K562 (cell line): ENCODE data around the gene RAB39B. TPM values are rescaled to one million over a fixed set of nuclear protein-coding genes. Genes with fewer than 3 reads are reported as not detected.
A peak's percentile ranks its signal among the peaks of the same experiment; 100 is the strongest.

Experiments used
- ATAC-seq: fragments of 200-7000 bp; cut with Tn5 transposase; 3 replicates; pipeline ENCODE4 v1.9.1; 2020; ENCODE audit warnings: moderate library complexity
- BruUV-seq: library from RNA; stranded (reverse); fragments of 400-500 nt; replicated peaks from 2 replicates; lab custom pipeline; 2021; lab: Mats Ljungman, UMichigan
- CTCF ChIA-PET: fragments of 300-600 bp; formaldehyde crosslinking; extraction: SDS; loops from one replicate; lab custom pipeline; 2021; ENCODE audit warnings: low intra/inter-chr PET ratio; lab: Yijun Ruan, JAX
- POLR2A ChIA-PET: fragments of 300-600, 350-650 bp; sonication (Branson Sonifier 250); formaldehyde crosslinking; extraction: SDS; loops from one replicate; lab custom pipeline; 2021; ENCODE audit warnings: antibody characterized with exemption, inconsistent platforms; lab: Yijun Ruan, JAX
- DNase-seq, 4 experiments: peaks; one replicate each; pipeline versions ENCODE4 v3.0.0 to v3.0.0-alpha.2; 2011 to 2018; ENCODE audit warnings: low spot score in 3 of 4, mixed read lengths in 3 of 4; ENCODE audit errors: extremely low read depth in 1 of 4
- FAIRE-seq: peaks from 2 replicates; lab custom pipeline; 2011; peaks lifted over from hg19 to GRCh38; lab: Jason Lieb, UNC
- H2AFZ ChIP-seq: 2 replicates; pipeline ENCODE4 v1.6.0; 2011; ENCODE audit warnings: low read depth, low read length, control low read depth, inconsistent platforms
- H3K27ac ChIP-seq: fragments of 200-600 bp; 3 replicates; pipeline ENCODE4 v1.8.0; 2011; ENCODE audit warnings: low read depth, mild to moderate bottlenecking, control low read depth, inconsistent platforms, low read length, moderate library complexity, mixed read lengths; ENCODE audit errors: extremely low read depth
- H3K27me3 ChIP-seq, 2 experiments: fragments of 300-600 bp in 1 of 2; 2 replicates in 1 of 2; 3 replicates in 1 of 2; pipeline versions ENCODE4 v1.6.0 to v1.8.0; 2011; ENCODE audit warnings: inconsistent platforms in 2 of 2, low read length in 2 of 2, mild to moderate bottlenecking in 1 of 2, mixed read lengths in 1 of 2, moderate library complexity in 1 of 2; ENCODE audit not compliant: control insufficient read depth in 2 of 2, insufficient read depth in 2 of 2
- H3K36me3 ChIP-seq: fragments of 300-600 bp; 3 replicates; pipeline ENCODE4 v1.8.0; 2011; ENCODE audit warnings: mild to moderate bottlenecking, low read length, inconsistent platforms; ENCODE audit not compliant: control insufficient read depth, insufficient read depth
- H3K4me1 ChIP-seq, 2 experiments: fragments of 200-600 bp in 1 of 2; replicated peaks in 1 of 2; 2 replicates in 1 of 2; 3 replicates in 1 of 2; pipeline versions ENCODE4 v1.5.1 to v1.8.0; 2011; ENCODE audit warnings: inconsistent platforms in 2 of 2, low read length in 2 of 2, mild to moderate bottlenecking in 1 of 2, mixed read lengths in 1 of 2, moderate library complexity in 1 of 2; ENCODE audit not compliant: control insufficient read depth in 2 of 2, insufficient read depth in 2 of 2
- H3K4me2 ChIP-seq: 2 replicates; pipeline ENCODE4 v1.6.1; 2011; ENCODE audit warnings: low read length, control low read depth, inconsistent platforms, mixed read lengths; ENCODE audit not compliant: insufficient read depth
- H3K4me3 ChIP-seq: fragments of 200-600 bp; sonication (generic), shearing (Covaris generic); 2 replicates; pipeline ENCODE4 v1.5.1; 2016; ENCODE audit warnings: control low read depth, inconsistent platforms
- H3K79me2 ChIP-seq: fragments of 200-600 bp; 3 replicates; pipeline ENCODE4 v1.8.0; 2011; ENCODE audit warnings: low read length, inconsistent platforms; ENCODE audit not compliant: control insufficient read depth, insufficient read depth
- H3K9ac ChIP-seq, 2 experiments: 2 replicates each; pipeline versions ENCODE4 v1.6.0 to v1.6.1; 2011; ENCODE audit warnings: low read depth in 2 of 2, low read length in 2 of 2, control low read depth in 1 of 2, inconsistent platforms in 1 of 2, mild to moderate bottlenecking in 1 of 2, mixed read lengths in 1 of 2; ENCODE audit not compliant: insufficient read depth in 1 of 2
- H3K9me1 ChIP-seq: one replicate; pipeline ENCODE4 v1.6.0; 2011; ENCODE audit warnings: inconsistent platforms, mild to moderate bottlenecking, low read length, moderate library complexity; ENCODE audit not compliant: control insufficient read depth, insufficient read depth
- H3K9me3 ChIP-seq: replicated peaks from 2 replicates; pipeline ENCODE4 v1.5.1; 2011; ENCODE audit warnings: low read depth, low read length, inconsistent platforms; ENCODE audit not compliant: control insufficient read depth, insufficient read depth
- H4K20me1 ChIP-seq: replicated peaks from 2 replicates; pipeline ENCODE4 v1.6.1; 2011; ENCODE audit warnings: low read length, inconsistent platforms, mixed read lengths; ENCODE audit not compliant: control insufficient read depth, insufficient read depth
- ADNP ChIP-seq: fragments of 200-800 bp; sonication (Bioruptor generic); IDR thresholded peaks from 2 replicates; pipeline ENCODE4 v1.6.1; 2016; ENCODE audit warnings: missing genetic modification characterization, missing compliant biosample characterization
- ARID1B ChIP-seq: fragments of 450-650 bp; IDR thresholded peaks from 2 replicates; pipeline ENCODE4 v1.6.1; 2016; ENCODE audit warnings: antibody characterized with exemption, mild to moderate bottlenecking, inconsistent platforms
- ATF7 ChIP-seq: fragments of 450-650 bp; IDR thresholded peaks from 2 replicates; pipeline ENCODE4 v1.7.1; 2014; ENCODE audit warnings: mild to moderate bottlenecking, moderate library complexity
- CBFA2T2 ChIP-seq: fragments of 450-650 bp; conservative IDR thresholded peaks from 2 replicates; pipeline ENCODE4 v1.6.1; 2017; ENCODE audit warnings: mild to moderate bottlenecking
- CBFA2T3 ChIP-seq: fragments of 450-650 bp; IDR thresholded peaks from 2 replicates; pipeline ENCODE4 v1.6.1; 2017
- CC2D1A ChIP-seq: fragments of 450-650 bp; IDR thresholded peaks from 2 replicates; pipeline ENCODE4 v1.6.1; 2017; ENCODE audit warnings: mild to moderate bottlenecking
- MEIS2 ChIP-seq: fragments of 450-650 bp; IDR thresholded peaks from 2 replicates; pipeline ENCODE4 v1.6.1; 2014; ENCODE audit warnings: mild to moderate bottlenecking; ENCODE audit not compliant: partially characterized antibody
- NCOA1 ChIP-seq: fragments of 450-650 bp; IDR thresholded peaks from 2 replicates; pipeline ENCODE4 v1.6.1; 2016; ENCODE audit warnings: low read depth
- NFIC ChIP-seq: fragments of 450-650 bp; IDR thresholded peaks from 2 replicates; pipeline ENCODE4 v1.6.1; 2017; ENCODE audit warnings: mild to moderate bottlenecking, inconsistent platforms
- SMARCA4 ChIP-seq: fragments of 450-650 bp; IDR thresholded peaks from 2 replicates; pipeline ENCODE4 v1.6.1; 2016
- TBP ChIP-seq: optimal IDR thresholded peaks from 2 replicates; pipeline ENCODE3; 2011; ENCODE audit warnings: low read depth, low read length, improper control_type of control experiment
- TCF3 ChIP-seq: sonication (generic); formaldehyde crosslinking; IDR thresholded peaks from 2 replicates; pipeline ENCODE4 v1.4.0; 2020; ENCODE audit warnings: mild to moderate bottlenecking, missing genetic modification reagents
- TRIM28 ChIP-seq: fragments of 450-650 bp; IDR thresholded peaks from 2 replicates; pipeline ENCODE4 v1.6.1; 2017
- ZNF3 ChIP-seq: fragments of 250-450 bp; sonication (Bioruptor Pico); IDR thresholded peaks from 2 replicates; pipeline ENCODE4 v1.5.0; 2021; ENCODE audit warnings: mild to moderate bottlenecking, moderate library complexity
- ZNF311 ChIP-seq: fragments of 250-450 bp; sonication (Bioruptor Pico); IDR thresholded peaks from 2 replicates; pipeline ENCODE4 v1.4.0; 2020; ENCODE audit warnings: mild to moderate bottlenecking, moderate library complexity
- WGBS: fragments of 100-300 bp; shearing (Covaris generic); methylation state at CpG from one replicate; pipeline ENCODE4 v1.1.6; 2016; ENCODE audit warnings: low coverage, mixed read lengths; ENCODE audit not compliant: insufficient coverage; ENCODE audit errors: missing lambda C conversion rate; 5-methylcytosine and 5-hydroxymethylcytosine counted together
- in situ Hi-C: fragments of 300-500 bp; cut with MboI; formaldehyde crosslinking; loops from 4 replicates; pipeline ENCODE4 v1.15.0; 2018; ENCODE audit warnings: inconsistent platforms, mixed read lengths
- intact Hi-C: fragments of 100-400 bp; cut with micrococcal nuclease; formaldehyde crosslinking; loops from 2 replicates; pipeline ENCODE4 v1.14.2; 2022
- polyA plus RNA-seq, 8 experiments: library from polyadenylated mRNA; depleted of rRNA in 4 of 8; stranded (reverse) in 5 of 8; unstranded in 3 of 8; fragments of >200 nt; fragmentation: Nextera tagmentation in 2 of 8; fragmentation: Illumina TruSeq in 1 of 8; extraction: Ambion mirVana in 2 of 8; extraction: Trizol in 1 of 8; gene quantifications; 2 replicates each; pipeline versions ENCODE4 v1.2.1 to v1.2.3, GENCODE V29; 2011 to 2014; ENCODE audit warnings: inconsistent platforms in 1 of 8, missing spikeins in 1 of 8
- total RNA-seq, 7 experiments: library from RNA; depleted of rRNA in 6 of 7; stranded (reverse); fragments of >200 nt in 6 of 7; fragmentation: Illumina TruSeq in 2 of 7; extraction: Trizol in 2 of 7; gene quantifications; 2 replicates each; pipeline versions ENCODE4 v1.2.1 to v1.2.3, GENCODE V29; 2011 to 2021; ENCODE audit warnings: low replicate concordance in 1 of 7
- TF ChIP-seq, protein P1 (sequence below): fragments of 450-650 bp; IDR thresholded peaks from 2 replicates; pipeline ENCODE4 v1.6.1; 2016; ENCODE audit warnings: low read depth, mild to moderate bottlenecking, moderate library complexity
- TF ChIP-seq, protein P2 (sequence below): IDR thresholded peaks from 3 replicates; pipeline ENCODE4 v1.6.1; 2011; ENCODE audit warnings: borderline replicate concordance, mild to moderate bottlenecking, moderate library complexity; ENCODE audit not compliant: insufficient read length; ENCODE audit errors: extremely low read depth
- TF ChIP-seq, protein P3 (sequence below): sonication (generic); formaldehyde crosslinking; IDR thresholded peaks from 2 replicates; pipeline ENCODE4 v1.8.0; 2023; ENCODE audit warnings: mild to moderate bottlenecking, missing genetic modification reagents

The RAB39B gene
- total and polyA plus RNA-seq, 9 of the 15 experiments (the other 6 are each of a cell fraction or from before 2014, with no cell fraction given): 0.04 to 0.07 (median 0.04) TPM; not detected in 6

DNA sequence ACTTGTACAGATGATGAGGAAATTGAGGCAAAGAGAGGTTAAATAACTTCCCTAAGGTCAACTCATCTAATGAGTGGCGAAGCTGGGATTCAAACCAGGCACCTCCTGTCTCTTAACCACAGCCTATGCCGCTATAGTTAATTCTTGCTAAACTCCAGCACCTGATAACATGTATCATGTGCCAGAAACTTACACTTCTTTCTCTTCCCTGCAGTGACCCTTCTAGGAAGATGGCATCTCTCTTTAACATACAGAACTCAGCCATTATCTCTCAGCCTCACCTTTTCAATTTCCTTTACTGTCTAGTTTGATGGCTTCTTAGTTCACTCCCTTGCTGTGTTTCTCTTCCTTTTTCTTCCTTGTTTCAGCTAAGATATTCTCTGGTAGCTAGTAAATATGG, 45.5 kb downstream of the RAB39B start:
- Histone ChIP-seq H3K9ac (no peak overlapping the region), H3K4me2 (peak overlapping the region; percentile 93), H3K4me1 (peaks cover 3 to 22% of the 10 kb centered on the region in 2 experiments; a peak in 3 of 5 replicates), H3K9me1 (no peaks in the 10 kb centered on the region), H4K20me1 (peaks cover 8% of the 10 kb centered on the region), H3K9me3 (no peaks in the 10 kb centered on the region), H3K27ac (peak overlapping the region; percentile 45; the same call in 1 of the 3 replicates), H3K36me3 (peaks cover 33% of the 10 kb centered on the region), H3K27me3 (no peaks in the 10 kb centered on the region), H2AFZ (no peak overlapping the region), H3K4me3 (no peak overlapping the region), H3K79me2 (peaks cover 66% of the 10 kb centered on the region)
- 0% methylated on average over 2 of the region's 2 CpGs for WGBS
- peak in 2 of 4 experiments; percentile 40 to 70 for DNase-seq
- CTCF ChIA-PET: no interaction called here
- in situ Hi-C loops (no loop called here), intact Hi-C loops (no loop called here)
- POLR2A ChIA-PET: no interaction called here
- BruUV-seq: no TSS peak
- peak; percentile 5; the same call in 2 of the 3 replicates for ATAC-seq
- peak; percentile 81 for FAIRE-seq
- TF ChIP-seq NCOA1 (peak; percentile 21; the same call in 1 of the 2 replicates), CBFA2T3 (peak; percentile 94), ARID1B (peak; percentile 92), ADNP (tag) (peak; percentile 50), ATF7 (no peak), TRIM28 (no peak), TBP (peak; percentile 67), CBFA2T2 (peak; percentile 88), ZNF3 (CRISPR knock-in tag) (no peak), CC2D1A (peak; percentile 66; the same call in 1 of the 2 replicates), MEIS2 (peak; percentile 63), NFIC (peak; percentile 68), TCF3 (peak; percentile 81), SMARCA4 (peak; percentile 78), ZNF311 (CRISPR knock-in tag) (no peak)
- TF ChIP-seq, protein P1, sequence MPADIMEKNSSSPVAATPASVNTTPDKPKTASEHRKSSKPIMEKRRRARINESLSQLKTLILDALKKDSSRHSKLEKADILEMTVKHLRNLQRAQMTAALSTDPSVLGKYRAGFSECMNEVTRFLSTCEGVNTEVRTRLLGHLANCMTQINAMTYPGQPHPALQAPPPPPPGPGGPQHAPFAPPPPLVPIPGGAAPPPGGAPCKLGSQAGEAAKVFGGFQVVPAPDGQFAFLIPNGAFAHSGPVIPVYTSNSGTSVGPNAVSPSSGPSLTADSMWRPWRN: no peak
- TF ChIP-seq, protein P2, sequence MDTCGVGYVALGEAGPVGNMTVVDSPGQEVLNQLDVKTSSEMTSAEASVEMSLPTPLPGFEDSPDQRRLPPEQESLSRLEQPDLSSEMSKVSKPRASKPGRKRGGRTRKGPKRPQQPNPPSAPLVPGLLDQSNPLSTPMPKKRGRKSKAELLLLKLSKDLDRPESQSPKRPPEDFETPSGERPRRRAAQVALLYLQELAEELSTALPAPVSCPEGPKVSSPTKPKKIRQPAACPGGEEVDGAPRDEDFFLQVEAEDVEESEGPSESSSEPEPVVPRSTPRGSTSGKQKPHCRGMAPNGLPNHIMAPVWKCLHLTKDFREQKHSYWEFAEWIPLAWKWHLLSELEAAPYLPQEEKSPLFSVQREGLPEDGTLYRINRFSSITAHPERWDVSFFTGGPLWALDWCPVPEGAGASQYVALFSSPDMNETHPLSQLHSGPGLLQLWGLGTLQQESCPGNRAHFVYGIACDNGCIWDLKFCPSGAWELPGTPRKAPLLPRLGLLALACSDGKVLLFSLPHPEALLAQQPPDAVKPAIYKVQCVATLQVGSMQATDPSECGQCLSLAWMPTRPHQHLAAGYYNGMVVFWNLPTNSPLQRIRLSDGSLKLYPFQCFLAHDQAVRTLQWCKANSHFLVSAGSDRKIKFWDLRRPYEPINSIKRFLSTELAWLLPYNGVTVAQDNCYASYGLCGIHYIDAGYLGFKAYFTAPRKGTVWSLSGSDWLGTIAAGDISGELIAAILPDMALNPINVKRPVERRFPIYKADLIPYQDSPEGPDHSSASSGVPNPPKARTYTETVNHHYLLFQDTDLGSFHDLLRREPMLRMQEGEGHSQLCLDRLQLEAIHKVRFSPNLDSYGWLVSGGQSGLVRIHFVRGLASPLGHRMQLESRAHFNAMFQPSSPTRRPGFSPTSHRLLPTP: peak; percentile 7
- TF ChIP-seq, protein P3, sequence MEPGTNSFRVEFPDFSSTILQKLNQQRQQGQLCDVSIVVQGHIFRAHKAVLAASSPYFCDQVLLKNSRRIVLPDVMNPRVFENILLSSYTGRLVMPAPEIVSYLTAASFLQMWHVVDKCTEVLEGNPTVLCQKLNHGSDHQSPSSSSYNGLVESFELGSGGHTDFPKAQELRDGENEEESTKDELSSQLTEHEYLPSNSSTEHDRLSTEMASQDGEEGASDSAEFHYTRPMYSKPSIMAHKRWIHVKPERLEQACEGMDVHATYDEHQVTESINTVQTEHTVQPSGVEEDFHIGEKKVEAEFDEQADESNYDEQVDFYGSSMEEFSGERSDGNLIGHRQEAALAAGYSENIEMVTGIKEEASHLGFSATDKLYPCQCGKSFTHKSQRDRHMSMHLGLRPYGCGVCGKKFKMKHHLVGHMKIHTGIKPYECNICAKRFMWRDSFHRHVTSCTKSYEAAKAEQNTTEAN (CRISPR knock-in tag): no peak
